Cardiac muscle cell (in vitro differentiated cells and primary cell): ENCODE measurements around the gene DLGAP1. TPM values are rescaled to one million over a fixed set of nuclear protein-coding genes. Genes with fewer than 3 reads are reported as not detected.

Experiments used
- DNase-seq, 2 donors: peaks; one replicate each; pipeline versions ENCODE4 v3.0.0 to v3.0.0-alpha.2; 2010 to 2017; ENCODE audit warnings: low read depth in 1 of 2, low spot score in 1 of 2
- H3K27ac ChIP-seq: fragments of 200-600 bp; sonication (generic); 2 replicates; pipeline ENCODE4 v1.5.1; 2016
- H3K27me3 ChIP-seq: fragments of 200-600 bp; sonication (generic); 2 replicates; pipeline ENCODE4 v1.6.0; 2016; ENCODE audit warnings: control low read depth
- H3K36me3 ChIP-seq: fragments of 200-600 bp; sonication (generic); 2 replicates; pipeline ENCODE4 v1.5.1; 2016; ENCODE audit warnings: control low read depth
- H3K4me1 ChIP-seq: fragments of 200-600 bp; sonication (generic); 2 replicates; pipeline ENCODE4 v1.8.1; 2017; ENCODE audit warnings: low read depth, mild to moderate bottlenecking, mixed run types
- H3K4me3 ChIP-seq: fragments of 200-600 bp; sonication (generic); 2 replicates; pipeline ENCODE4 v1.5.1; 2016; ENCODE audit warnings: mild to moderate bottlenecking
- H3K9me3 ChIP-seq: fragments of 200-600 bp; sonication (generic); 2 replicates; pipeline ENCODE4 v1.5.1; 2017; ENCODE audit warnings: low read depth, mild to moderate bottlenecking, control low read depth
- CTCF ChIP-seq: IDR thresholded peaks from 2 replicates; pipeline ENCODE4 v1.5.1; 2012; ENCODE audit warnings: low read depth, mild to moderate bottlenecking, low read length
- polyA plus RNA-seq: library from polyadenylated mRNA; unstranded; fragments of >200 nt; fragmentation: Nextera tagmentation; extraction: Ambion mirVana; gene quantifications from 2 replicates; pipeline ENCODE4 v1.2.1, GENCODE V29; 2016
- total RNA-seq: library from RNA; depleted of rRNA; stranded (reverse); fragments of >200 nt; gene quantifications from 2 replicates; pipeline ENCODE4 v1.2.3, GENCODE V29; 2016

Gene DLGAP1
- total and polyA plus RNA-seq, 2 experiments from 2014 or later = 2.5 to 7.9 TPM

DNA sequence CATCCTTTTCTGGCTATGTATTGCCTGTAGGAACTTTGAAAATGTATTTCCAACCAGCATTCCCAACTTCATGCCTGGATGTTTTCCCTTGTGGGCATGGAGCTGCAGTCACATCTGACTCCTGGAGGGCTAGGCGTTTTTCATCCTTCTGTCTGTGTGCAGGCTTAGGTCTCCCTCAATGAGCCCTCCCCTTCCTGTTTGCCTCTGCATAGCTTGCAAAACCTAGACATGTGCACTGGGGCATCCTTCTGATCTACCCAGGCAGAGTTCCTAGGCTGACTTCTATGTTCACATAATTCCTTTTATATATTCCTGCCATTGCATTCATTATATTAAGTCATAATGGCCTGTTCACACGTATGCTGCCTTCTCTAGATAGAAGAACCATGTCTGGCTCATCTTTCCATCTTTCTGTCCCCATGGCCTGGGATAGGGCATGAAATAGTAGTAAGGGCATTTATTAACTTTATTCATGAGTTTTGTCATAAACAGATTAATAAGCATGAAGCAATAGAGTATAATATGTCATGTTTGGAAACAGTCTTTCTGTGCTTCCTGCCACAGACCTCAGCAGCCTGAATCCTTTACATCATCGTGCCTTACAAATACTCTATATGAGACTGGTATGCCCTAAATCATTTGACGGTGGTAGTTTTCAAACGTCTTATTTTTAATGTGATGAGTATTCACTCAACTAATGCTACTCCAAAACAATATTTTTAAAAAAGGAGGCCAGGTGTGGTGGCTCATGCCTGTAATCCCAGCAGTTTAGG is 809.5 kb downstream of the DLGAP1 start:
- TF ChIP-seq CTCF = no peak
- Histone ChIP-seq H3K27me3 (no peaks in the 10 kb centered on the region), H3K9me3 (no peaks in the 10 kb centered on the region), H3K36me3 (no peaks in the 10 kb centered on the region), H3K4me1 (peaks cover 24% of the 10 kb centered on the region), H3K27ac (no peak overlapping the region), H3K4me3 (no peak overlapping the region)
- DNase-seq = no peak

DNA sequence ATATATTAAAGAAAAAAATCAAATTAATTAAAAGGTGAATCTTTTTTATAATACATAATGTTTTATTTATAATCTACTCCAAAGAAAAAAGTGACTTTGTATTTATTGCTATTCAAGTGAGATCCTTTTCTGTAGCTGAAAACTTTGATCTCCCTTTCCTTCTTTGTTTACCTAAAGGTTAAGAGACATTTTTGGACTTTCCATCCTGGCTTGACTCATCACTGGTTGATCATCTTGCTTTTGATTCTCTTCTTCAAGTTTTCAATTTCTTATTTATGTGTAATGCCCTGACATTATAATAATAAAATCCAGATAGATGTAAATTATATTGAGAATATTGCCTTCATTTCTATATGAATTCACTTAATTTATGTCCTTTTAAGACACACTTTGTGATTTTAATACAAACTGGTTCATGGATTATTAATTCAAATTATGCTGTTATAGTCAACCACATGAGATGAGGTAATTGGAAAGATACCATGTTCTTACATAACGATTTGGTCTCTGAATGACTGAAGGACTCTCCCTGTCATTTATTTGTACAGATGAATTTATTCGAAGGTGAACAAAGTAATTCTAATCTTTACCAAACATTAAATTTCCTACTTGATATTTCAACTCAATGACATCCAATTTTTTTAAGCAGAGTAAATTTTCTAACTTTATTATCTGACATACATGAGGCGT is 820.7 kb downstream of the DLGAP1 start:
- Histone ChIP-seq H3K4me1 (no peaks in the 10 kb centered on the region), H3K36me3 (no peaks in the 10 kb centered on the region), H3K9me3 (no peaks in the 10 kb centered on the region), H3K27ac (no peak overlapping the region), H3K27me3 (no peaks in the 10 kb centered on the region), H3K4me3 (no peak overlapping the region)
- TF ChIP-seq CTCF = no peak
- DNase-seq = no peak

- no peak for DNase-seq
- H3K4me1 ChIP-seq = no peaks in the 10 kb centered on the region
- H3K36me3 ChIP-seq = no peaks in the 10 kb centered on the region
- H3K27me3 ChIP-seq = no peaks in the 10 kb centered on the region
- H3K9me3 ChIP-seq = no peaks in the 10 kb centered on the region
- H3K4me3 ChIP-seq = no peak overlapping the region
- no peak overlapping the region for H3K27ac ChIP-seq
- no peak for TF ChIP-seq CTCF
Measured at GRCh38 chr18:3631887-3632286, 823.2 kb downstream of the DLGAP1 start.

DNA sequence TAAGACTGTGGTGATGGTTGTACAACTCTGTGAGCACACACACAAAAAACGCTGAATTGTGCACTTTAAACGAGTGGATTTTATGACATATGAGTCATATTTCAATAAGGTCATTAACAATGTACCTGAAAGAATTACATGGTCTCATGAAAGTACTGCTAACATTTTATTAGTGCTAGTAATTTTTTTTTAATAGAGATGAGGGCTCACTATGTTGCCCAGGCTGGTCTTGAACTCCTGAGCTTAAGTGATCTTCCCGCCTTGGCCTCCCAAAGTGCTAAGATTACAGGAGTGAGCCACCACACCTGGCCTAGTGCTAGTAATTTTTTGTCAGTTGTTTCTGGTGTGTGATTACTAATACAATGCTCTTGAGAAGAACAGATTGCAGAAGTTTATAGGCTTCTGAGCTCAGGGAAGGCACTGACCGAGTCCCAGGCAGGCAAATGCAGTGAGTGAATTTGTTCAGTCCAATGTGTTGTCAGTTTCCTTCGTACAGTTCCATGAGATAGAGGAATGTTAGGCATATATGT is 828.1 kb downstream of the DLGAP1 start:
- Histone ChIP-seq H3K27ac (no peak overlapping the region), H3K4me3 (no peak overlapping the region), H3K27me3 (no peaks in the 10 kb centered on the region), H3K36me3 (no peaks in the 10 kb centered on the region), H3K9me3 (no peaks in the 10 kb centered on the region), H3K4me1 (peaks cover 23% of the 10 kb centered on the region)
- no peak for DNase-seq
- TF ChIP-seq CTCF = no peak

GRCh38 chr18:3625742-3626091 is 829.4 kb downstream of the DLGAP1 start:
- Histone ChIP-seq H3K4me1 (peaks cover 28% of the 10 kb centered on the region), H3K4me3 (no peak overlapping the region), H3K9me3 (no peaks in the 10 kb centered on the region), H3K36me3 (no peaks in the 10 kb centered on the region), H3K27me3 (no peaks in the 10 kb centered on the region), H3K27ac (no peak overlapping the region)
- DNase-seq = no peak
- no peak for TF ChIP-seq CTCF
